Raji (cell line): ENCODE results near the gene ZNF616.

Source experiments
- POLR2A ChIP-seq: IDR thresholded peaks from 2 replicates; pipeline ENCODE4 v1.6.1; 2011; ENCODE audit warnings: low read depth, low read length, control low read depth; ENCODE audit not compliant: insufficient read depth

The ZNF616 gene

GRCh38 chr19:52138983-52139251 lies 821 bp downstream of the ZNF616 start:
- no peak for TF ChIP-seq POLR2A

- no peak for TF ChIP-seq POLR2A
These were observed 1.3 kb downstream of the ZNF616 start for GRCh38 chr19:52138278-52138982.

GRCh38 chr19:52120286-52120685 lies 19.5 kb downstream of the ZNF616 start:
- no peak for TF ChIP-seq POLR2A

- TF ChIP-seq POLR2A, result no peak
These were observed 24.1 kb downstream of the ZNF616 start for GRCh38 chr19:52115526-52116053.

GRCh38 chr19:52114691-52115090 lies 25.0 kb downstream of the ZNF616 start:
- no peak for TF ChIP-seq POLR2A

GRCh38 chr19:52112624-52113023 lies 27.1 kb downstream of the ZNF616 start:
- TF ChIP-seq POLR2A, result no peak

GRCh38 chr19:52110780-52111179 lies 29.0 kb downstream of the ZNF616 start:
- TF ChIP-seq POLR2A, result no peak

- TF ChIP-seq POLR2A, result no peak
These were observed 37.0 kb downstream of the ZNF616 start for GRCh38 chr19:52102782-52103181.

GRCh38 chr19:52101866-52102562 lies 37.7 kb downstream of the ZNF616 start:
- no peak for TF ChIP-seq POLR2A

GRCh38 chr19:52099497-52100138 lies 40.1 kb downstream of the ZNF616 start:
- no peak for TF ChIP-seq POLR2A

GRCh38 chr19:52095172-52096014 lies 44.3 kb downstream of the ZNF616 start, which contains the start of gene ZNF841:
ZNF841 (minus strand) TSS chr19:52095765; CDS start chr19:52084801, 10,964 bp downstream.
- TF ChIP-seq POLR2A, result no peak

GRCh38 chr19:52094526-52095130 lies 45.1 kb downstream of the ZNF616 start:
- no peak for TF ChIP-seq POLR2A

- TF ChIP-seq POLR2A, result no peak
These were observed 53.3 kb downstream of the ZNF616 start for GRCh38 chr19:52086481-52086880.

GRCh38 chr19:52070496-52070895 lies 69.2 kb downstream of the ZNF616 start:
- no peak for TF ChIP-seq POLR2A

- TF ChIP-seq POLR2A, result no peak
These were observed 70.1 kb downstream of the ZNF616 start for GRCh38 chr19:52069653-52070052.
